KG1 (cell line): Measurements from ENCODE around the gene GRIP1.
"Not testable (repeated sequence)": the region's sequence is repeated elsewhere in the genome, so short reads cannot be mapped to it uniquely, and the experiment has no call there.

Experiments
- DNase-seq: peaks from one replicate; lab custom pipeline; 2025; lab: John Stamatoyannopoulos, UW

GRIP1 gene

GRCh38 chr12:66531766-66532165 lies 147.1 kb downstream of the GRIP1 start:
- no peak for DNase-seq

- no peak for DNase-seq
These were observed 148.9 kb downstream of the GRIP1 start for GRCh38 chr12:66529934-66530333.

- DNase-seq, result no peak
These were observed 162.3 kb downstream of the GRIP1 start for GRCh38 chr12:66516561-66516960.

- DNase-seq, result no peak
These were observed 162.7 kb downstream of the GRIP1 start for GRCh38 chr12:66516133-66516532.

GRCh38 chr12:66514581-66514980 lies 164.3 kb downstream of the GRIP1 start:
- no peak for DNase-seq

GRCh38 chr12:66508025-66508424 lies 170.9 kb downstream of the GRIP1 start:
- no peak for DNase-seq

GRCh38 chr12:66503746-66504145 lies 175.1 kb downstream of the GRIP1 start:
- DNase-seq, result no peak

- DNase-seq, result no peak
These were observed 176.0 kb downstream of the GRIP1 start for GRCh38 chr12:66502911-66503310.

GRCh38 chr12:66500841-66501240 lies 178.0 kb downstream of the GRIP1 start:
- no peak for DNase-seq

- no peak for DNase-seq
These were observed 178.8 kb downstream of the GRIP1 start for GRCh38 chr12:66500091-66500490.

GRCh38 chr12:66499000-66499399 lies 179.9 kb downstream of the GRIP1 start:
- DNase-seq, result no peak

- DNase-seq, result not testable (repeated sequence)
These were observed 180.8 kb downstream of the GRIP1 start for GRCh38 chr12:66498059-66498458.

GRCh38 chr12:66497008-66497897 lies 181.6 kb downstream of the GRIP1 start:
- DNase-seq, result no peak

- no peak for DNase-seq
These were observed 182.3 kb downstream of the GRIP1 start for GRCh38 chr12:66496595-66496994.

GRCh38 chr12:66495709-66496108 lies 183.2 kb downstream of the GRIP1 start:
- DNase-seq, result no peak

- DNase-seq, result no peak
These were observed 185.1 kb downstream of the GRIP1 start for GRCh38 chr12:66493819-66494218.

- DNase-seq, result no peak
These were observed 187.0 kb downstream of the GRIP1 start for GRCh38 chr12:66491853-66492252.

- DNase-seq, result no peak
These were observed 196.3 kb downstream of the GRIP1 start for GRCh38 chr12:66482351-66483203.

GRCh38 chr12:66467932-66468331 lies 210.9 kb downstream of the GRIP1 start:
- DNase-seq, result no peak

- DNase-seq, result no peak
These were observed 217.5 kb downstream of the GRIP1 start for GRCh38 chr12:66461331-66461730.

- DNase-seq, result no peak
These were observed 218.9 kb downstream of the GRIP1 start for GRCh38 chr12:66459944-66460482.

- DNase-seq, result no peak
These were observed 222.3 kb downstream of the GRIP1 start for GRCh38 chr12:66456612-66457011.

- DNase-seq, result no peak
These were observed 225.0 kb downstream of the GRIP1 start for GRCh38 chr12:66453844-66454243.
